ENCODE measurements around the gene TM9SF4.
A peak's percentile ranks its signal among the peaks of the same experiment; 100 is the strongest.

GRCh38 chr20:32204205-32205109, 94.9 kb downstream of the TM9SF4 start:
- TF ChIP-seq SPI1 (IDR thresholded peaks at IDR 0.05; ENCODE audit: low read depth, low read length) (no peak), POLR2A (IDR thresholded peaks at IDR 0.05; ENCODE audit: low read depth, low read length) (no peak), POLR2AphosphoS5 (IDR thresholded peaks at IDR 0.05; ENCODE audit: low read depth, low read length) (peak; percentile 29; the same call in 1 of the 2 replicates), TAF1 (IDR thresholded peaks at IDR 0.05; ENCODE audit: low read depth, low read length) (0 out of 2 replicates have a peak, but pooled peaks have one; percentile 34)

All from GM12891 (cell line).